ENCODE results near the gene ZNF529.

ZNF529 gene

GRCh38 chr19:36508325-36508724 is 64.8 kb downstream of the ZNF529 start:
- no peak for DNase-seq

DNA sequence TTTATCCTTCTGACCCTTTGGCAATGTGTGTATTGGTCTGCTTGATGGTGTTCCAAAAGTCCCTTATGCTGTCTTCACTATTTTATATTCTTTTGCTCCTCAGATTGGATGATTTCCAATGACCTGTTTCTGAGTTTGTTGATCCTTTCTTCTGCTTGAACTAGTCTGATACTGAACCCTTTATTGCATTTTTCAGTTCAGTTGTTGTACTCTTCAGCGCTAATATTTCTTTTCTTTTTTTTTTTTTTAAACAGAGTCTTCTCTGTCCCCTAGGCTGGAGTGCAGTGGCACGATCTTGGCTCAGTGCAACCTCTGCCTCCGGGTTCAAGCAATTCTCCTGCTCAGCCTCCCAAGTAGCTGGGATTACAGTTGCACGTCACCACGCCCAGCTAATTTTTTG is 71.1 kb downstream of the ZNF529 start:
- no peak for DNase-seq

- DNase-seq = no peak
Measured at GRCh38 chr19:36497001-36497400, 76.1 kb downstream of the ZNF529 start.
